ENCODE measurements around the gene NBEA.
"Not testable (repeated sequence)": the region's sequence is repeated elsewhere in the genome, so short reads cannot be mapped to it uniquely, and the experiment has no call there.

The NBEA gene

GRCh38 chr13:35014606-35015213 is 72.6 kb downstream of the NBEA start:
- H3K9me3 ChIP-seq (ENCODE audit: insufficient read depth, low read depth, low read length): no peaks in the 10 kb centered on the region
- H3K4me1 ChIP-seq (ENCODE audit: insufficient read depth, low read length): peaks cover 13% of the 10 kb centered on the region; the same call in 1 of the 2 replicates
- no peaks in the 10 kb centered on the region for H3K36me3 ChIP-seq (ENCODE audit: insufficient read depth, low read depth, low read length)
- no peak overlapping the region for H3K9ac ChIP-seq (ENCODE audit: low read depth, low read length)
- no peak overlapping the region for H3K27ac ChIP-seq (ENCODE audit: low read length)
- no peaks in the 10 kb centered on the region for H3K27me3 ChIP-seq (ENCODE audit: insufficient read depth, low read length)
- no peak overlapping the region for H3K4me3 ChIP-seq (ENCODE audit: low read length)

GRCh38 chr13:35016362-35017112 is 74.5 kb downstream of the NBEA start:
- no peaks in the 10 kb centered on the region for H3K36me3 ChIP-seq (ENCODE audit: insufficient read depth, low read depth, low read length)
- H3K9me3 ChIP-seq (ENCODE audit: insufficient read depth, low read depth, low read length): no peaks in the 10 kb centered on the region
- no peak overlapping the region for H3K9ac ChIP-seq (ENCODE audit: low read depth, low read length)
- H3K27me3 ChIP-seq (ENCODE audit: insufficient read depth, low read length): no peaks in the 10 kb centered on the region
- H3K4me3 ChIP-seq (ENCODE audit: low read length): no peak overlapping the region
- H3K27ac ChIP-seq (ENCODE audit: low read length): no peak overlapping the region
- peaks cover 13% of the 10 kb centered on the region; the same call in 1 of the 2 replicates for H3K4me1 ChIP-seq (ENCODE audit: insufficient read depth, low read length)

GRCh38 chr13:35025314-35025713 is 83.2 kb downstream of the NBEA start:
- H3K4me3 ChIP-seq (ENCODE audit: low read length): no peak overlapping the region
- H3K9ac ChIP-seq (ENCODE audit: low read depth, low read length): no peak overlapping the region
- no peaks in the 10 kb centered on the region for H3K36me3 ChIP-seq (ENCODE audit: insufficient read depth, low read depth, low read length)
- no peak overlapping the region for H3K27ac ChIP-seq (ENCODE audit: low read length)
- H3K9me3 ChIP-seq (ENCODE audit: insufficient read depth, low read depth, low read length): no peaks in the 10 kb centered on the region
- no peaks in the 10 kb centered on the region for H3K27me3 ChIP-seq (ENCODE audit: insufficient read depth, low read length)
- H3K4me1 ChIP-seq (ENCODE audit: insufficient read depth, low read length): no peaks in the 10 kb centered on the region; the same call in 1 of the 2 replicates

- Histone ChIP-seq H3K27ac (ENCODE audit: low read length) (no peak overlapping the region), H3K9ac (ENCODE audit: low read depth, low read length) (no peak overlapping the region), H3K4me3 (ENCODE audit: low read length) (no peak overlapping the region), H3K4me1 (ENCODE audit: insufficient read depth, low read length) (peaks cover 6% of the 10 kb centered on the region; the same call in 1 of the 2 replicates), H3K27me3 (ENCODE audit: insufficient read depth, low read length) (no peaks in the 10 kb centered on the region), H3K36me3 (ENCODE audit: insufficient read depth, low read depth, low read length) (0 out of 2 replicates have a peak, but pooled peaks cover 5% of the 10 kb centered on the region), H3K9me3 (ENCODE audit: insufficient read depth, low read depth, low read length) (peaks cover 17% of the 10 kb centered on the region)
Measured at GRCh38 chr13:35028338-35028867, 86.3 kb downstream of the NBEA start.

GRCh38 chr13:35039012-35039411 is 96.9 kb downstream of the NBEA start:
- H3K4me1 ChIP-seq (ENCODE audit: insufficient read depth, low read length): no peaks in the 10 kb centered on the region
- H3K9me3 ChIP-seq (ENCODE audit: insufficient read depth, low read depth, low read length): 0 out of 2 replicates have a peak, but pooled peaks cover 4% of the 10 kb centered on the region
- no peak overlapping the region for H3K4me3 ChIP-seq (ENCODE audit: low read length)
- no peak overlapping the region for H3K27ac ChIP-seq (ENCODE audit: low read length)
- H3K36me3 ChIP-seq (ENCODE audit: insufficient read depth, low read depth, low read length): 0 out of 2 replicates have a peak, but pooled peaks cover 11% of the 10 kb centered on the region
- H3K27me3 ChIP-seq (ENCODE audit: insufficient read depth, low read length): no peaks in the 10 kb centered on the region
- H3K9ac ChIP-seq (ENCODE audit: low read depth, low read length): no peak overlapping the region

GRCh38 chr13:35046587-35046986 is 104.5 kb downstream of the NBEA start:
- H3K4me1 ChIP-seq (ENCODE audit: insufficient read depth, low read length): no peaks in the 10 kb centered on the region
- peaks cover 27% of the 10 kb centered on the region for H3K36me3 ChIP-seq (ENCODE audit: insufficient read depth, low read depth, low read length)
- H3K9ac ChIP-seq (ENCODE audit: low read depth, low read length): no peak overlapping the region
- H3K4me3 ChIP-seq (ENCODE audit: low read length): no peak overlapping the region
- H3K9me3 ChIP-seq (ENCODE audit: insufficient read depth, low read depth, low read length): no peaks in the 10 kb centered on the region
- no peaks in the 10 kb centered on the region for H3K27me3 ChIP-seq (ENCODE audit: insufficient read depth, low read length)
- no peak overlapping the region for H3K27ac ChIP-seq (ENCODE audit: low read length)

- no peaks in the 10 kb centered on the region for H3K27me3 ChIP-seq (ENCODE audit: insufficient read depth, low read length)
- H3K36me3 ChIP-seq (ENCODE audit: insufficient read depth, low read depth, low read length): no peaks in the 10 kb centered on the region
- peaks cover 3% of the 10 kb centered on the region; the same call in 1 of the 2 replicates for H3K4me1 ChIP-seq (ENCODE audit: insufficient read depth, low read length)
- H3K9me3 ChIP-seq (ENCODE audit: insufficient read depth, low read depth, low read length): no peaks in the 10 kb centered on the region
- no peak overlapping the region for H3K27ac ChIP-seq (ENCODE audit: low read length)
- no peak overlapping the region for H3K4me3 ChIP-seq (ENCODE audit: low read length)
- no peak overlapping the region for H3K9ac ChIP-seq (ENCODE audit: low read depth, low read length)
Measured at GRCh38 chr13:35055705-35056104, 113.6 kb downstream of the NBEA start.

- Histone ChIP-seq H3K9me3 (ENCODE audit: insufficient read depth, low read depth, low read length) (no peaks in the 10 kb centered on the region), H3K9ac (ENCODE audit: low read depth, low read length) (no peak overlapping the region), H3K27ac (ENCODE audit: low read length) (no peak overlapping the region), H3K27me3 (ENCODE audit: insufficient read depth, low read length) (no peaks in the 10 kb centered on the region), H3K4me1 (ENCODE audit: insufficient read depth, low read length) (peaks cover 3% of the 10 kb centered on the region; the same call in 1 of the 2 replicates), H3K4me3 (ENCODE audit: low read length) (no peak overlapping the region), H3K36me3 (ENCODE audit: insufficient read depth, low read depth, low read length) (no peaks in the 10 kb centered on the region)
Measured at GRCh38 chr13:35057858-35058257, 115.8 kb downstream of the NBEA start.

- H3K4me1 ChIP-seq (ENCODE audit: insufficient read depth, low read length); H3K9me3 ChIP-seq (ENCODE audit: insufficient read depth, low read depth, low read length); H3K4me3 ChIP-seq (ENCODE audit: low read length): not testable (repeated sequence)
Measured at GRCh38 chr13:35058585-35058984, 116.5 kb downstream of the NBEA start.

GRCh38 chr13:35086667-35087066 is 144.6 kb downstream of the NBEA start:
- no peaks in the 10 kb centered on the region for H3K9me3 ChIP-seq (ENCODE audit: insufficient read depth, low read depth, low read length)
- no peaks in the 10 kb centered on the region for H3K27me3 ChIP-seq (ENCODE audit: insufficient read depth, low read length)
- H3K4me3 ChIP-seq (ENCODE audit: low read length): no peak overlapping the region
- H3K4me1 ChIP-seq (ENCODE audit: insufficient read depth, low read length): no peaks in the 10 kb centered on the region
- no peak overlapping the region for H3K9ac ChIP-seq (ENCODE audit: low read depth, low read length)
- peaks cover 3% of the 10 kb centered on the region; the same call in 1 of the 2 replicates for H3K36me3 ChIP-seq (ENCODE audit: insufficient read depth, low read depth, low read length)
- H3K27ac ChIP-seq (ENCODE audit: low read length): no peak overlapping the region

More at GRCh38 chr13:35058585-35058984, 116.5 kb downstream of the NBEA start:
- H3K27me3 ChIP-seq (ENCODE audit: insufficient read depth, low read length); H3K36me3 ChIP-seq (ENCODE audit: insufficient read depth, low read depth, low read length); H3K27ac ChIP-seq (ENCODE audit: low read length); H3K9ac ChIP-seq (ENCODE audit: low read depth, low read length): not testable (repeated sequence)

- Histone ChIP-seq H3K36me3 (ENCODE audit: insufficient read depth, low read depth, low read length) (peaks cover 7% of the 10 kb centered on the region; the same call in 1 of the 2 replicates), H3K4me3 (ENCODE audit: low read length) (no peak overlapping the region), H3K9me3 (ENCODE audit: insufficient read depth, low read depth, low read length) (no peaks in the 10 kb centered on the region), H3K27ac (ENCODE audit: low read length) (no peak overlapping the region), H3K4me1 (ENCODE audit: insufficient read depth, low read length) (no peaks in the 10 kb centered on the region), H3K9ac (ENCODE audit: low read depth, low read length) (no peak overlapping the region), H3K27me3 (ENCODE audit: insufficient read depth, low read length) (no peaks in the 10 kb centered on the region)
Measured at GRCh38 chr13:35092251-35092650, 150.2 kb downstream of the NBEA start.

GRCh38 chr13:35092751-35093150 is 150.7 kb downstream of the NBEA start:
- Histone ChIP-seq H3K9me3 (ENCODE audit: insufficient read depth, low read depth, low read length) (no peaks in the 10 kb centered on the region), H3K27me3 (ENCODE audit: insufficient read depth, low read length) (no peaks in the 10 kb centered on the region), H3K4me3 (ENCODE audit: low read length) (no peak overlapping the region), H3K36me3 (ENCODE audit: insufficient read depth, low read depth, low read length) (peaks cover 7% of the 10 kb centered on the region; the same call in 1 of the 2 replicates), H3K27ac (ENCODE audit: low read length) (no peak overlapping the region), H3K4me1 (ENCODE audit: insufficient read depth, low read length) (no peaks in the 10 kb centered on the region), H3K9ac (ENCODE audit: low read depth, low read length) (no peak overlapping the region)
